NCI-H2029 (cell line): Measurements from ENCODE around the gene DGKI.
"Not testable (repeated sequence)": the region's sequence is repeated elsewhere in the genome, so short reads cannot be mapped to it uniquely, and the experiment has no call there.

ENCODE experiments used
- DNase-seq: peaks from one replicate; lab custom pipeline; 2025; lab: John Stamatoyannopoulos, UW

Gene DGKI

DNA sequence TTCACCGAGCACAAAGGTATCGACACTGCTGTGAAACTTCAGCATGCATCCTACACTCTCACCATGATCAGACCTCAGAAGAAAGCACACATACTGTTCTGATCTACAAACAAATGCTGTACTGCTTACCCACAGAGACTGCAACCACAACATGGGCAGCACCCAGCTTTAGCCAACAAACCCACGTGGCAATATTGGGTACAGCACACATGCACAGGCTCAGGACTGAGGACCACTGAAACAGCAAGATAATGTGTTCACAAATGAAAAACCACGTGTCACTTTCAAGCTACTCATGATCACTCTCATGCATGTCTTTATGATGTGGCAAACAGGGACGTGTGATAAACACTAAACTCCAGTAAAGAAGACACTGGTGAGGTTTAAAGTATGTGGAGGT is 383.9 kb downstream of the DGKI start:
- no peak for DNase-seq

DNA sequence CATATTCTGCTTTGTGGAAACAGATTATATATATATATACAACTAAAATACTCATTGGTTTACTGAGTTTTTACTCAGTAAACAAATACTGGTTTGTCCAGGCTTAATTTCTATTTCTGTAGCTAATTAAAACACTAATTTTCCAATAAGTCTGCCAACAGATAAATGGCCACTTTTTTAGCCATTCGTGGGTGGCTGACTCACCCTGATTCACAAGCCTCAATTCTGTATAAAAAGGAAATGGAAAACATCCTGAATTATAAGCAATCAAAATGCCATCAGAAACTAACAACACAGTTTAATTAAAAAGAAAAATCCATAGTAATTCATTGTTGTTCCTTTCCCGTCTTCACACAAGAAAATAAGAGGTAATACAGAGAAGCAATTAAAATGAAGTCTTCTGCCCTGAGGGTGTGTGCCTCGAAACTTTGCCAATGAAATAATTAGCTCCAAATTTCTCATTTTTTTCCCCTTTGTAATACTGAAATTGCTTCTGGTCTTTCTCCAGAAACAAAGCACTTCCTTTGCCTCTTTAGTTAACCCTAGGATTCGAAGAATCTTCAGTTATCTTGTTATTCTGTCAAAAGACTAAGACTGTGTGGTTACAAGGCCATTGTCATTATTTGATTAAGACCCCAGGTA is 384.6 kb downstream of the DGKI start:
- no peak for DNase-seq

DNA sequence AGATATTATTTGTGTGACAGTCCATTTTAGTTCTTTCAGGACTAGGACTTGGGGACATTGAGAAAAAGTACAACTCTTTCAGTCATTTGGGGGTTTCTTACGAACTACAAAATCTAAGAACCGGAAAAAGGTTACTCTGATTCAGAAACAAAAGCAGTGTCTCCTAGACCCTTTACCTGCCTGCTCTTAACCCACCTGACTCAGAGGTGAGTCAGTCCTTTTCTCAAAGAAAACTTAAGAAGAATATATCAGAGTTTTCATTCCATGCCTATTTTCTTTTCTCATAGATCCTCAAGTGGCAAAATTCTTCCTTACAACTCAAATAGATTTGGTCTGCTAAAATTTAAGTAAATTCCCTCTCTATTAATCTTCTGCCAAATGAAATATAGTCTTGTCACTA is 388.4 kb downstream of the DGKI start:
- DNase-seq = no peak

DNA sequence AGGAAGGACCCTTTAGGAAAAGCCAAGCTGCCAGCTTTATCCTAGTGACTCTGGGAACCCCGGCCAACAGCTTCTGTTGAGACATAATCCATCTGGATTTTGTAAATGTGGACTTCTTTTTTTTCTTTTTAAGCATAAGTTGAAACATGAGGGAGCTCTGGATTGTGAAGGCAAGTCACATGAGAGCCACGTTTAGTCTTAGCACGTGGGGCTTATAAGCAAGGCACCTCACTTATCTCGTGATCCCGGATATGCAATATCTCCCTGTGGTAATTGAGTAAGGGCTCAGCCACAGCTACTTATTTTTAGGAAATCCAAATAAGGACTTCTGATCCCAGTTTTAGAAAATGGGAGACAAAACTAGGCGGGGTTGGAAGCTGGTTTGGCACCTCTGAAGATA is 392.0 kb downstream of the DGKI start:
- no peak for DNase-seq

DNA sequence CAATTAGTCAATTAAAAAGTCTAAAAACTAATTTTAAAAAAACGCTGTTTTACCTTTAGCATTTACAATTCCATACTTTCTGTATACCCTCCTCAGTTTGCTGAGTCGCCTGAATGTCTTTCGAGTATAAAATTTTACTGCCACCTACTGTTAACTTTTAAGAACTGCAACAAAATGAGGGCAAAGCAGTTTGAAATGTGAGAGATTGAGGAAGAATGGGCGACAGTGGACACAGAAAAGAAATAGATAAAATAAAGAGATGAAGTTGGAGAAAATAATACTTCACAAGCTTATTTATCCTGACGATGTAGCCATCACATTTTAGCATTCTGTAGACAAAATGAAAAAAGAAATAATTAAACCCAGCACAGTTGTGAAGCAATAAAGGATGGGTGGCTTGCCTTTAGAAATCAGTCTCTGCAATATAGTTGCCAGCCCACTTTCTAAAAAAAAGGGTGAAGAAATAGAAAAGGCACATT is 392.5 kb downstream of the DGKI start:
- DNase-seq = peak; percentile 18

DNA sequence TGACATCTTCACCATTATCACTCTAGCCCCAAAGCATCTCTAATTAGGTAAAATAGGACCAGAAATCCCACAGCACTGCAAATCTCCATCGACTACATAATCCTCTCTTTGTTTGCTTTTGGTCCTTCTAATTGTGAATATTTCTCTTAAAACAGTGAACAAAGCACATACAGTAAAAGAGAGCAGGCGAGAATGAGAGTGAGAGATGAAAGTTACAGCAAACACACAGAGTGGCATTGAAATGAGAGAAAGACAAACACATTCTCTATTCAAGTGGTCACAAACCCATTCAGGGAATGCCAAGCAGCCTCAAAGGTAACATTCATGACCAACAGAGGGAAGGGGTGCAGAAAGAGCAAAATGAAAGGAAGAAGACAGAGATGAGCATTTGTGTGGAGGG is 393.4 kb downstream of the DGKI start:
- peak; percentile 76 for DNase-seq

DNA sequence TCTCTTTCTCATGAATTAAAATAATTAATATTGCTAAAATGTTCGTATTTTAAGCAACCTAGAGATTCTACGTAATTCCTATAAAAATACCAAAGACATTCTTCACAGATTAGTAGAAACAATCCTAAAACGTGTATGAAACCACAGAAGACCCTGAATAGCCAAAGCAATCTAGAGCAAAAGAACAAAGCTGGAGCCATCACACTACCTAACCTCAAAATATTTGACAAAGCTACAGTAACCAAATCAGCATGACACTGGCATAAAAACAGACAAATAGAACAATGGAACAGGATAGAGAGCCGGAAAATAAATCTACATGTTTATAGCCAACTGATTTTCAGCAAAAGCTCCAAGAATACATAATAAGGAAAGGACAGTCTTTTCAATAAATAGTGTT is 397.8 kb downstream of the DGKI start:
- no peak for DNase-seq

DNA sequence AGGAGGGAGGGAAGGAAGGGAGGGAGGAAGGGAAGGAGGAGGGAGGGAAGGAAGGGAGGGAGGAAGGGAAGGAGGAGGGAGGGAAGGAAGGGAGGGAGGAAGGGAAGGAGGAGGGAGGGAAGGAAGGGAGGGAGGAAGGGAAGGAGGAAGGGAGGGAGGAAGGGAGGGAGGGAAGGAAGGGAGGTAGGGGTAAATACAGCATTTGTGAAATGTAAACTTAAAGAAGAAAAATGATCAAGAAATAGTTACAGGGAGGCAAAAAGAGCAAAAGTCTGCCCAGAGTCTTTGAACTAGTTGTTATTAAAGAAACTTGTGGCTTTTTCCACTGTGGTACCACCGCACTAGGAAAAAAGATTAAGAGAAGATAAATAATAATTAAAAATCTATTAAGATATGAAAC is 398.2 kb downstream of the DGKI start:
- not testable (repeated sequence) for DNase-seq

DNA sequence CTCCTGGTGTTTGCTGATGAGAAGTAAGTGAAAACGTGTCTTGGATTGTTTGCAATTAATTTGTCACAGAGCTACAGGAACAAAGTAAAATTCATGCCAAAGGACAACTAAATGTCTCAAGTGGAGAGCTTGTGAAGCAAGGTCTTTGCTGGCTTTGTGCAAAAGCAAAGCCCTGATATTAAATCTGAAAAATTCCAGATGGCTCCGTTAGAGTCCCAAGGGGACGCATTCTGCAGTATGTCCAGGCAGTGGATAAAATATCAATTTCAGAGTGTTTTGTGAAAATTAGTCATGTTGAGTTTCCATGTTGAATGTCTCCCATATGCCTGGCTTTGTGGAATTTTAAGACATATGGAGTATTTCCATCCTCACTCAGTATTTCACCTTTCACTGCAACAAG is 400.7 kb downstream of the DGKI start:
- DNase-seq = no peak

DNA sequence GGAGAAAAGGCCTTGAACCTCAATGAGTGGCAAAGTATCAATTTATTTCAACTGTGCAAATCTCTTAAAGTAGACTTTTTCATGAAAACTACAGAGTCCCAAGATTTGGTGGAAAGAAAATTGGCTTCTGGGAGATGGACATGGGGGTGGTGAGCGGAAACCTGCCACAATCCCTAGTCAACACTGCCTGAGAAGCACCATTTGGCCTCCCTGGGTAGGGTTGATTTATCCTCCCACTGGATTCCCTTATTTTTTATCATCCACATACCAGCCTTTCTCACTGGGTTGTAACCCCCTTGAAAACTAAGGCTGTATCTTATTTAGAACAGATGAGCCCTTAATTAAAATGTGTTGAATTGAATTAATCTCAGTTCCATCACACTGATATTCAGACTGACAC is 401.5 kb downstream of the DGKI start:
- DNase-seq = no peak

DNA sequence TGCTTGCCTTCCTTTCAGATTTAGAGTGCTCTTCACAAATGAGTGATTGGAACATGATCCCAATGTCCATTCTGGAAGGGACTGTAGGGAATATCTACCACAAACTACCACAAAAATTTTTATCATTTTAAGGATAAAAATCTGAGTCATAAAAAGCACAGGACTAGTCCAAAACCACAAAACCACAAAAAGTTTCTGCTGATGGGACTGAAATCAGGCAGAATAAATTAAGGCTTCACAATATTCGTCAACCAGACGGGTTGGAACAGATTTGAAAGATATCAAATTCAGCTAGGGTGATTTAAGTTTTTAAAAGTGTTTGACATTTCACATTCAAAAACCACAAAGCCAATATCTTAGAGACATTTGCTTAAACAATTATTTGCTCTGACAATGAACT is 403.2 kb downstream of the DGKI start:
- DNase-seq = peak; percentile 28

DNA sequence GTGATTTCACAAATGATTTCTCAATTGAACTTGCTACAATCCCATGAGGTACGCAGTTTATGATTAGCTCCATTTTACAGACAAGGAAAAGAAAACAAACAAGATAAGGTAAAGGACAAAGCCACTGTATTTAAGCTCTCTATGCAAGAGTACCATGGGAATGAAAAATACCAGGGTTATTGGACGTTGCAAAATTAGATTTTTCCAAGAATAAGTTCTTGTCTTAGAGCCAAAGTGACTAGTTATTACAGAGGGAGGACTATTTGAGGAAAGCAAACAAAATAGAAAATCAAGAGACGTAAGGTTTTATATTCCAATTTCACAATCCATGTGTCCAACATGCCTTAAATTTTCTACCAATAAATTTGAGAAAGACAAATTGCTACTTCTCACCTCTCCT is 405.3 kb downstream of the DGKI start:
- DNase-seq = no peak

DNA sequence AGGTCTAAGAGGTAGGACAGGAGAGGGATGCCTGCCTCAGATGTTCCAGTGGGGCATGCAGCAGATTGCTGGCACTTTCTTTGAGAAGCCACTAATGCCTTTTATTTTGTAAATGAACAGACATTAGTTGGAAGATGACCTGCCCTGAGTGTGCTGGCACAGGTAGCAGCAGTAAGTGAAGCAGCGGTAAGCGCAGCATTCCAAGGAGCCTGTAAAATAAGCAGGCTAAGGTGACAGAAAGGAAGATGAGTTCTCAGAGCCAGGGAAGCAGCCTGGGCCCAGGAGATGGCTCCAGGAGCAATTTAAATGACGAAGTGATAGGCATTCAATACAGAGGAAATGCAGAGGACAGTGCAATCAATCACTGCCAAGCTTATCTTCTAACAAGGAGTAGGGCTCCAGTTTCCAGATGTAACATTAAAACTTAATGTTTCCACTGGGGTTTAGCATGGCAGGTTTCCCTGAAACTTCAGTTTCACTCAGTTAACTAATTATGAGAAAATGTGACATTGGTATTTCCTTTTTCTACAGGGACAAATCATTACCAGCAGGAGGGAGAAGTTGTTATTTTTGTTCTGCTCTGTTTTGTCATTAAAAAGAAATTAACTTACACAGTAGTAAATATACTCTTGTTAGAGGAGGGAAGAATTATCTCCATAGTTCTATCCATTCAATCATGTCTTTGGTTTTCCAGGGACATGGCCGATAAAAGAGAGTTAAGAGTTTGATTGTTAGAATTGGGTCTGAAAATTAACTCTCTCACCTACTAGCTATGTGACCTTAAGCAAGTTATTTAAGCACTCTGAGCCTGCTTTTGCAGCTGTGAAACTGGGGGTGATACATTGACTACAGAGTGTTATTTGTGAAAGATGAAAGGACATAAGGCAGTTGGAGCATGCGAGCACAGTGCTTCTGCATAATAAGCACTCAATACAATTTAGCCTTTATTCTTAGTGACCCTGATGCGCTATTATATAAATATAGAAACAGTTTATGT is 406.6 kb downstream of the DGKI start:
- DNase-seq = no peak

DNA sequence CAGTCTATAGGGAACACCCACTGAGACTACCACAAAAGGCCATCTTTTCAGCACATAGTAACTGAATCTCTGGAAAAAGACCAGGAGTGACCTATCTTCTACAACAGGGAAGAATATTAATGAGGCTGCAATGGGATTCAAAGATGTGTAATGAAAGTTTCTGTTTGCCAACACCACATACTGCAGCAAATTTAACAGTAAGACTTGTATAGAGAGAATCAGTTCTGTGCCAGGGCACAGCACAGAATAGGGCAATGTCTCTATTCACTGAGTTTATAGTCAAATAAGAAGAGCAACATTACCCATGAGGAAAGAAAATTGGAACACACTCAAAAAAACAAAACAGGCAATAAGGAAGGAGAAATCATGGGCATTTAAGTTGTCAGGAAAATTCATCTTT is 411.8 kb downstream of the DGKI start:
- DNase-seq = no peak

DNA sequence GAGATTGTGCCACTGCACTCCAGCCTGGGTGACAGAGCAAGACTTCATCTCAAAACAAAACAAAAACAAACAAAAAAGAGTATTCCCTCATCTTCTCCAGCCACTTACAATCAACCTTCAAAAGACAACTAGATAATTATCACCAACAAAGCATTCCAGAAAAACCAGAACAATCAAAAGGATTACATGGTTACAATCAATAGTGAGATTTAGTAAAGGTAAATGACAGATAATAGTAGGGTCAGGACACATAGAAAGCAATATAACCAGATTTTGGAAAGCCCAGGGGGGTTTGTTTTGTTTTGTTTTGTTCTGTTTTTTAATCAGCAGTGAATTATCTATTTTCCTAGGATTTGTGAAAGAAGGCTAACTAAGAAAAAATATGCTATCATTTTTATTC is 412.2 kb downstream of the DGKI start:
- no peak for DNase-seq

DNA sequence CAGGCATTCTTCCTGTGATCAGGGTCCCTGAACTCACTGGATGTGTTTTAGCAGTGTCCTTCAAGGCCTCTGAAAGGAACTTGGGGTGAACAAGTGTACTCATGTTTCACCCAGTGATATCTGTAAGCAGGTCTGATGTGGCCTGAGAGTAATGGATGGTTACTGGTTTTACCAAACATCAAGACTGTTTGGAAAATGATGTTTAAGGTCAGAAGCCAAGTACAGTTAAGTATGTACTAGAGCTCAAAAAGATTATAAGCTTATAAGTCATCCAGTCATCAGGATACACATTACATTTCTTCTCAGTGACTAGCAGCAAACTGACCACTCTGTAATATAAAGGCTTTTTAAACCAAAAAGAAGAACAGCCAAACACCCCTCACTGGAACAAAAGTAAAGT is 423.5 kb downstream of the DGKI start:
- DNase-seq = no peak

DNA sequence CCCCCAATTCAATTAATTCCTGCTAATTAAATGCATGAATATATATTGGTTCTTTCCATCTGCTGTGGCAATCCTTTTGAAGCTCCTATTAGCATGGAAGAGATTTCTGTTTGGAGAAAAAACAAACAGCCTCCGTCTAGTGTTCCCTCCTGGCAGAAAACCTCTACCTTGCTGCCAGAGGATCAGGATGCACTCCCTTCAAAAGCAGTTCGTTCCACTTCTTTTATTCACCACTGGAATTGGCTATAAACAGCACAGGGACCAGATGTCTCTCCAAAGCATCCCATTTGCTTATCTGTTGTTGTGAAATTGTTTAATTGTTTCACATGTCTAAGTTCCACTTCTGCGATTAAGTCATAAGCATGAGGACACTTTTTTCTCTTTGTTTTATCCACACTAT is 425.4 kb downstream of the DGKI start:
- DNase-seq = peak; percentile 30

DNA sequence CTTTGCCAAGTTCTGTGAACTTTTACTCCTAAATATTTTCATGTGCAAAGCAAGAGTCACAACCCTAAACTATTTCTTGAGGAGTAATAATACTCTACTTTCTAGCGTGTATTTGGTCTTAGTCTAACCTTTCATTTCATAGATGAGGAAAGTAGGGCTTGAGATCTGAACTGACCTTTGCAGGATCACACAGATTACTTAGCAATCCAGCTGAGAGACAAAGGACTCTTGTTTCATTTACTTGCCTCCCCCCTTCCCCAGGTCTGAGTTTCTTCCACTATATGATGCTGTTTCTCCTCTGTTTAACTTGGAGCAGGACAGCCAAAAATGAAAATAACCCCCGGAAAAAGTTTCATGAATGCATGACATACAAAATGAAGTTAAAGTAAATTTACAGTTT is 427.9 kb downstream of the DGKI start:
- no peak for DNase-seq

DNA sequence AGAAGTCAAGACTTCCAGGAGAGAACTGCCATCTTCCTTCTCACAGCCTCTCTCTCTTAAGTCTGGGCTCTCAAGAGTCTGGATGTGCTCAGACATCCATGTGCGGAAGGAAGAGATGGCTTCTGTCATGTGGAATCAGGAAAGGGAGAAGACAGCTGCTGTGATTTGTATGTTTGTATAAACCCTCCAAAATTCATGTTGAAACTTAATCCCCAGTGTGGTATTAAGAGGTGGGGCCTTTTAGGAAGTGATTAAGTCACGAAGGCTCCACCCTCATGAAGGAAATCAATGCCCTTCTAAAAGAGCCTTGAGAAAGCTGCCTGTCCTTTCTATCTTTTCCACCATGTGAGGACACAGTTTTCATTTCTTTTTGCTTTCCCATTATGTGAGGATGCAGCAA is 429.3 kb downstream of the DGKI start:
- no peak for DNase-seq

DNA sequence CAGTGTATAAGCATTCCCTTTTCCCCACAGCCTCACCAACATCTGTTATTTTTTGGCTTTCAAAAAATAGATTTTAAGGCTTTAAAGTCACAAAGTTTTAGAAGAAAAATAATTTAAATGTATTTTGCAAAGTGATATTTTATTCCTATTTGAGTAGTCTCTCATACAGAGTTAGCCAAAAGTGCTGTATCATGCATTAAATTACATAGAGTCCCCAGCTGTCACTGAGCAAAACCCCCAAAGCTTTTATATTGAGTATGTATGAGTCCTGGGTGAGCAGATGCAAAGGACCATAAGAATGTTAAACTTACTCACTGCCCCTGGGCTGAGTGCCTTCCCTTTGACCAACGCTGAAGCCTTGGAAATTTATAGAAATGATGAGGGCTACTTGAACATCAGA is 432.9 kb downstream of the DGKI start:
- DNase-seq = no peak

DNA sequence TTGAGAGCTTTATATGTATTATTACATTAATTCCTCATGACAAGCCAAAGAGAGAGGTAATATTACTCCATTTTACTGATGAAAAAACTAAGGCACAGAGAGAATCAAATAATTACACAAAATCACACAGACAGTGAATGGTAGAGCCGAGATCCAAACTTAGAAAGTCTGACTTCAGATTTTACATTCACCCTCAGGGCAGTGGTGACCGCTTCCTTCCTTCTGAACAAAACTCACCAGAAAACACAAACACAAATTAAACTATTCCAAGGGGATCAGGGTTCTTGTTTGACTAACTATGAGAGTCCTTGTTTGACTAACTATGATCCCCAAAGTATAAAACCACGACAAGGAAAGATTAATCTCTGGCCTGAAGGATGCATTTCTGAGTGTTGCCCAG is 435.3 kb downstream of the DGKI start:
- no peak for DNase-seq

DNA sequence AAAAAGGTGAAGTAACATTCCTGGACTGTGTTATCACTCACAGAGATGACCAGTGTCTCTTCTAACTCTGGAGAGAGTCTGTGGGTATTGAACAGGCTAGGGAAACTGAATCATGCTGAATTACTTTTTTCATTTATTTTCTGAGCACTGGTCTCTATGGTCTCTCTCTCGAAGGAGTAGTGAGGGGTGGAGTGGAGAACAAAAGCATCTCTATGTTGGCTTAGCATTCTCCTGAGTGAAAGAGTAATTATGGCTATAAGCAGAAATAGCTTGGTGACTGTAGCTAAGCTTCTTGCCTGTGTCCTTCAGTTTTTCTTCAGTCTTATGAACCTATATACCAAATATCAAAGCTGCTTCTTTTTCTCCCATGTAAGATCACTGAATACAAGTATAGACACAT is 438.6 kb downstream of the DGKI start:
- no peak for DNase-seq

DNA sequence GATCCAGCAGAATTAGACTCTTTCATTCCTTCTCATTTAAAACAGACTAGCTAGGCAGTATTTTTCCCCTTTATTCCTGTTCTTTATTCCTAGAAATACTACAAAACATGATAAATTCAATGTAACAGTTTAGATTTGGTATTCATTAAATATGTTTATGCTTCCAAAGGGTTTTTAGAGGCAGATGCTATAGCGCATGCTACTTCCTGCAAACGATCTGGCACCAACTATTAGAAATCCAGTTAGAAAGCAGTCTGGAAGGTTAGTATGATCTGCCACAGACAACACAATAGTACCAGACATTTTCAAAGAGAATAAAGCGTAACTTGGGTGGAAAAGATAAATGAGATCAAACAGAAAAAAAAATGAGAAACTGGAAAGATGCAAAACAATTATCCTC is 439.7 kb downstream of the DGKI start:
- DNase-seq = no peak
